Stimulated activated CD4-positive, alpha-beta T cell treated with anti-CD3 and anti-CD28 coated beads, Interleukin-1b, Interleukin-23, amount 100 ng/mL, for 48 hours (primary cell): ENCODE measurements around the gene EYS.

Source experiments
- DNase-seq: peaks from one replicate; pipeline ENCODE4 v3.0.0-alpha.2; 2020

EYS gene

DNA sequence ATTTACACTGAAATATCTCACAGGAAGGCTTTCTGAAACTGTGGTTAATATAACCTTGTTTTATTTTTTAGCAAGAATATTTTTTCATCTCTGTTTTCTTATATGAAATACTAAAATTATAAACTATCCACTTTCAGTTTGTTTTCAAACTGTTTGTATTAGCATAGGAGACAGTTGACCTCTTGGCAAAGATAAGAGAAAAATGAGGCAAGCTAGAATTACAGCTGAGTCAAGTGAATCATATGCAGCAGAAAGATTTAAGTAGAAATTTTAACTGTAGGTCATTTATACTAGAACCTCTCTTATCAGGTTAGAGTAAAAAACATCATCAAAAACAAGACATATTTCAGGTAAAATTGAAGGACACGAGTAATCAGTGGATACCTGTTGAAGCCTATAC lies 1278.8 kb downstream of the EYS start:
- no peak for DNase-seq

DNA sequence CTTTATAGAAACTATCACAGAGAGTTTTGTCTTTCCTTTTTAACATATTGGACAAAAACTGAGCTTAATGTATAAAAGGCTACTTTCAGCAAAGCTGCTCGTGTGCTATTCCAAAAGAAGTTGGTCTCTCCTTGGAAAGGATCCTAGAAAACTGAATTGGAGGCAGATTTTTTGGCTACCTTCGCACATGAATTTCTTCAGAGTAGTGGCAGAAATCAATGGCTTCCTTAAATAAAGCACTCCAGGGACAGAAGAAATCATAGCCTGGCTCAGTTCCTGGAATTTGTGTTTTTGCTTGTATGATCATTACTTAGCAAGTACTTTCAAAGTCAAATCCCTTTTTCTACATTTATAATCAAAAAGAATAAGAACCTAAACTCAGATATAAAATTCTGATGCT lies 1291.1 kb downstream of the EYS start:
- no peak for DNase-seq

DNA sequence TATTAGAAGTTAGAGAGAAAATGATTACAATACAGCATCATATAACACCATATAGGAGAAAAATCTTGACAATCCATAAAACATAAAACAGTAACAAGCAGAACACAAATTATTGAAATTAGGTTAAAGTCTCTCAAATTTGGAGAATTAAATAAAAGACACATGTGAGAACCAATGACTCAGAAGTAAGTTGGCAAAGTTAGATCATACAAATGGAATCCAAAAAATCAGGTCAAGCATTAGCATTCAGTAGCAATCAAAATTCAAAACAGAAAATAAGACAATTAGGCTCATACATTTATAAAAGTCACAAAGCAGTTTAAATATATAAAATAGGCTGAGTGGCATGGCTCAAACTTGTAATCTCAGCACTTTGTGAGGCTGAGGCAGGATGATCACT lies 1295.8 kb downstream of the EYS start:
- no peak for DNase-seq

DNA sequence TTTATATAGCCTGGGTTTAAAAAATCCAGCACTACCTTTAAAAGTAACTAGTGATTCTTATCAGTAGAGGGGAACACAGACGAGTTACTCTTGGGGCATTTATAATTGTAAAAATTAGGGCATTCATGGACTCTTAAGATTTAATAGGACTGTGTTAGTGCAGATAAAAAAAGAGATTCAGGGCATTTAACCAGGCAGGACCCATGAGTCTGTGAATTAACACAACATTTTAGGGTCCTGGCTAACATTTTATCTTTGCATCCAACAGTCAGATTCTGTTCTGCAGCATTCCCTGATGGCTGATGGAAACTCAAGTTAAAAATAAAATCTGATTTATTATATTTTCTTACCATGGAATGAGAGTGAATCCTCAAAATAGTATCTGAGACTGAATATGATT lies 1297.1 kb downstream of the EYS start:
- DNase-seq: no peak

DNA sequence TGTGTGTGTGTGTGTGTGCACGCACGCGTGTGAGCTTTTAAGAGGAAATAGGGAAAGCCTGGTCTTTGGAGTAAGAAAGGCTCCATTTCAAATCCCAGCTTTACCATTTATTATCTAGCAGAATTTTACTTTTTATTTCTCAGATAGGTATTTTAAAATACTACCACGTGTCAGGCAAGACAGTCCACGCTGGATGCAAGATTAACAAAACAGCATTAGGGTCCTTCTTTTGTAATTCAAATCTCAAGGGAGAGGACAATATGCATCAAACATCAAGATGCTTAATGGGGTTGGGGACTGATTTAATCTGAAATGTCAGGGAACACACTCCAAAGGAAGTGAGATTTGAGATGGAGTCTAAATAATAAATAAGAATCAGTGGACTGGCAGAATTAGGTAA lies 1302.6 kb downstream of the EYS start:
- no peak for DNase-seq

DNA sequence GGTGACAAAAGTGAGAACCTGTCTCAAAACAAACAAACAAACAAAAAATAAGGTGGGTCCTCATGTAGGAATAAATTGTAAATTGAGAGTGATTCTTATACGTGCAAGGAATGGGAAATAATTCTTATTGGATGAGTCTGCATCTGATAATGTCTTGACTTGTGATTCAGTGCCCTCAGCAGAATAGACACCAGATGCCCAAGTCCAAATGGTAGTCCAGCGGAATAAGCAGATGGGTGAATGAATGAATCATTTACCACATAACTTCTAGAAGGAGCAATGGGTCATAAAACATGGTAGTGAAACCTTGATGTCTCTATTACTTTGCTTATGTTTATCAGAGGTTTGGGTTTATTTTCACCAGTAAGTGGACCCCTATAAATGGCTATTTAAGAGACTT lies 1323.7 kb downstream of the EYS start:
- no peak for DNase-seq

DNA sequence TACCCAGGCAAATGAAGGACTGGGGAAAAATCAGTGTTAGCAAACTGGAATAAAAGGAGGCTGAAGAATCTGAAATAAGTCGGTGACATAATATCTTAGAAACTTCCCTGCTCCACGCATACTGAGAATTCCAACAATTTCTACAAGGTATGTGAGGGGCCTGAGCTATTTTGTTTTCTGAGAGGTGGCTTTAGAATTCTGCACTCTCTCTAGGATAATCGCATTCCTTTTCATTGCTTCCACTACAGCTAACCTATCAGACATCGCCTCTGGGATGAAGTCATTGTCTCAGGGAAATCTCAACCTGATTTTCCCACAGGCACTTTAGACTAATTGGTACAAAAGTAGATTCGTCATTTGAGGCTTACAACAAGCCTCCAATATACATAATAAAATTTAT lies 1330.6 kb downstream of the EYS start:
- no peak for DNase-seq

DNA sequence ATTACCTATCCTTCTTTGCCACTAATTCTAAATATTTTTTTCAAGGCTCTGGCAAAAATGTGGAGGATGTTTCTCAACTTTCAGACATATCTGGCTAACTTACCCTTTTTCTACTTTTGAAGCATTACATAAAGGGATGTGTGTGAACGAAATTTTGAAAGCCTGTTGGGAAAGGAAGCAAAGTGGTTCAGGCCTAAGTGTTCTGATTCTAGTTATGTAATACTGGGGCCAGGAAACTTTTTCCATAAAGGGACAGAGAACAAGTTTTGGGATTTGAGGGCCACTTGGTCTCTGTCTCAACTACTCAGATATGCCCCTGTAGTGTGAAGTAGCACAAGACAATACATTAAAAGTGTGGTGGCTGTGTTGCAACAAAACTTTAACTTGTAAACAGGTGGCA lies 1349.6 kb downstream of the EYS start:
- DNase-seq: no peak

DNA sequence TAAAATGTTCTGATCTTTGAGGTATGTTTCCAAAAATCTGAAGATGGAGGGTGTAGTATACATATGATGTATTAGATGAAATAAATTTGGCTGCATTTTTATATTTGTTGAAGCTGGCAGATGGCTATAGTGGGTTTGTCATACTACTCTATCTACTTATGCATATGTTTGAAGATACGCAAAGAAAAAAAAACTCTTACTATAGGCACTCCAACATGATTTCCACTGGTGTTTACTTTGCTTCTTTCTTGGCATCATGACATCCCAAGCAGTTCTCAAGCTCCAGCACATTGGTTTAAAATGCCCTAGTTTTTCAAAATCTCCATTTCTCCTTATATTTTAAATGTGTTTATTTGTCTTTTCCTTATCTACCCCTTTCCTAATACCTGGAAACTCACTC lies 1359.6 kb downstream of the EYS start:
- DNase-seq: no peak

DNA sequence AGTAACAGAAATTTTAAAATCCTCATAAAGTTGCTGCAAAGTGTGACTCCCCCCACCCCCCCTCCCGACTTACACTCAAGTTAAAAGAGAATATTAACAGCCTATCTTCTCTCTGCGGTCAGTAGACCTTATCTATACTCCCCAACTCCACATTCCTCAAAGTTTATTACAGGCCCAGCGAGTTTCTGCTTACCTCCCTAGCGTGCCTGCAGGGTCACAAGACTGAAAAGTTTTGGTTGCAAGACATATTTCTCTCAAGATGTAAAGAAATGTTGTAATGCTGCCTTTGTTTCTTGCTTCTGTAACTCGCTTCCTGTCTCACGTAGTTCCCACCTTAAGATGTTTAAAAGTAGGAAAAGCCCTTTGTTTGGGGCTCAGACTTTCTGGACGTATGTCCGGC lies 1371.8 kb downstream of the EYS start:
- no peak for DNase-seq

DNA sequence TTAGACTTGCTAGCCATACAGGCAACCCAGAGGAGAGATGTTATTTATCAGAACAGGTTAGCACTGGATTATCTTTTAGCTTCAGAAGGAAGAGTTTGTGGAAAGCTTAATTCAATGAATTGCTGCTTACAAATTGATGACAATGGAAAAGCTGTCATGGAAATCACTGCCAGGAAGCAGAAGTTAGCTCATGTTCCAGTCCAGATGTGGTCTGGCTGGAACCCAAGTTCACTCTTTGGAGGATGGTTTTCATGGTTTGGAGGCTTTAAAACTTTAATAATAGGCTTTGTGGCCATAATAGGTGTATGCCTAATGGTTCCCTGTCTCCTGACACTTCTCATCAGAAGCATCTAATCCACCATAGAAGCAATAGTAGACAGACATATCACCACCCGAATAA lies 1372.4 kb downstream of the EYS start:
- DNase-seq: no peak

DNA sequence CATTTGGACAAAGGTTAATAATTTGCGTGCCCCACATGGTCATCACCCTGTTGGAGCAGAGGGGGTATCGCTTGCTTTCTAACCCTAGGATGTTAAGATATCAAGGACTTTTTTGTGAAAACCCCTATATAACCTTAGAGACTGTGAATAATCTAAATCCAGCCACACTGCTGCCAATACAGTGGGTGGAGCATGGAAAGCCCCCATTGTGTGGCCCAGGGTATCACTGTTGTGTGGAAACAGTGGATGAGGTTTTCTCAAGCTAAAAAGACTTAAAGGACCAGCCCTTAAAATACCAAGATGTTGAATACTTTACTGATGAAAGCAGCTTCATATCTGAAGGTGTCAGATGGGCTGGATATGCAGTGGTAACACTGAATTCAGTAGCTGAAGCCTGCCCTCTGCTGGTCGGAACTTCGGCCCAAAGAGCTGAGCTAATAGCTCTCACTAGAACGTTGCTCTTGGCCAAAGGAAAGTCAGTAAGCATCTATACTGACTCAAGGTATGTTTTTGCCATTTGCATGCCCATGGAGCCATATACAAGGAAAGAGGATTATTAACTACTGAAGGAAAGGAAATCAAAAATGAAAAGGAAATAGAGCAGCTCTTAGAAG lies 1376.2 kb downstream of the EYS start:
- peak; percentile 34 for DNase-seq

DNA sequence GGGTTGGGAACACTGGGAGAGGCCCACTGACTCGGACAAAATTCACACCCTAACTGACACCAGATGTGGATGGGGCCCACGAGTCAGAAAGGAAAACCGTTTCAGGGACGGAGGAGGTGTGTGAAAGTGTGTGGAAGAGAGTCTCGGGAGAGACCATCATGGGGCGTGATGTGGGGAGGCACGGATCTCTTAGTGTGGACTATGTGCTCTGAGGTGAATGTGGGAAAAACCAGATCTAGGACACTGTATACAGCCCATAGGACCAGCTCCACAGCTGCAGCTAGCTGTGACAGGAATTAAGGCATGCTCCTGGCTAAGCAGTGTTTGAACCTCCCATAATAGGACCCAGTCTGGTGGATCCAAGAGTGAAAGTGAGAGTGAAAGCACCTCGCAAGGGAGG lies 1380.1 kb downstream of the EYS start:
- DNase-seq: no peak

DNA sequence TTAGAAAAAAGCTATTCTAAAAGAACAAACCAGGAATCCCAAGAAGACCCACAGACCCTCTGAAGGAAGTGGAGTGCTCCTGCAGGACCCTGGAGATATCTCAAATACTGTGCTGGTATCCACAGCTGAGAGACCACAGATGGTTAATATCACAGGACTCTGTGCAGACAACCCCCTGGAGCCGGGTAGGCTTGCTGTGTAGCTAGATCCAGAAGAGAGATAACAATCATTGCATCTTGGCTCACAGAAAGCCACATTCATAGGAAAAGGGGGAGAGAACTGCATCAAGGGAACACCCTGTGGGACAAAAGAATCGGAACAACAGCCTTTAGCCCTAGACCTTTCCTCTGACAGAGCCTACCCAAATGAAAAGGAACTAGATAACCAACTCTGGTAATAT lies 1381.9 kb downstream of the EYS start:
- DNase-seq: no peak

DNA sequence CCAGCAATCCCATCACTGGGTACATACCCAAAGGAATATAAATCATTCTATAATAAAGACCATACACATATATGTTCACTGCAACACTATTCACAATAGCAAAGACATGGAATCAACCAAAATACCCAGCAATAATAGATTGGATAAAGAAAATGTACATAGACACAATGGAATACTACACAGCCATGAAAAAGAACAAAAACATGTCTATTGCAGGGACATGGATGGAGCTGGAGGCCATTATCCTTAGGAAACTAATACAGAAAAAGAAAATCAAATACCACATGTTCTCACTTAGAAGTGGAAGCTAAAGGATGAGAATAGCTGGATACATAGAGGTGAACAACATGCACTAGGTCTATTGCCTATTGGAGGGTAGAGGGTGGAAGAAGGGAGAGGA lies 1396.8 kb downstream of the EYS start:
- no peak for DNase-seq

DNA sequence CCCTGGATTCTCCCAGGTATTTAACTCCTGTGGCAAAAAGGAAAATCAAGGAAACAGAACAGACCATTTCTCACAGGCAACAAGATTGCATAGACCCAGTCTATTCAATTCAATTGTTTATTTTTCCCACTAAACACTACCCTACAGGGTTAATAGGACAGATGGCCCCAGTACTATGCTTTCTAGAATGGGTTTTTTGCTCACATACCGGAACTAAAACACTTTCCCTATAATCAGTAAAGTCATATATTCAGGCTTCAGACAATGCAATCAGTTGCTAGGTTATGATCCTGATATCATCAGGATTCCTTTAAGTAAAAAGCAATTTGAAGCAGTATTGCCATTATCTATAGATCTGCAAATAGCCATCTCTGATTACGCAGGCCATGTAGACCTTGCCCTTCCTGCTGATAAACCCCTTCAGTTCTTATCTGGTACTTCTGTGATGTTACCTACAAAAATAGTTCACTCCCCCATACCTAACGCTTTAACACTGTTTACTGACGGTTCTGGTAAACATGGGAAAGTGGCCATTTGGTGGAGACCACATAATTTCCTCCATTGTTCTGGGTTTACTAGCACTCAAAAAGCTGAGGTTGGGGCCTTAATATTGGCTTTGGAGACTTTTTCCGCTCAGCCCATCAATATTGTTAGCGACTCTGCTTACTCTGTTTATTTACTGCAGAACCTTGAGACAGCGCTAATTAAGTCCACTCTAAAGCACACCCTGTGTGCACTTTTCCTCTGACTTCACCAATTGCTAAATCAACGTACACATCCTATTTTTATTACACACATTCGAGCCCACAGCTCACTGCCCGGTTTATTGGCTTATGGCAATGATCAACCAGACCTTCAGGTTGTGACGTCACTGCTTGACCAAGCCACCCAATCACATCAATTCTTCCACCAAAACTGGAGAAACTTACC lies 1405.5 kb downstream of the EYS start:
- no peak for DNase-seq

DNA sequence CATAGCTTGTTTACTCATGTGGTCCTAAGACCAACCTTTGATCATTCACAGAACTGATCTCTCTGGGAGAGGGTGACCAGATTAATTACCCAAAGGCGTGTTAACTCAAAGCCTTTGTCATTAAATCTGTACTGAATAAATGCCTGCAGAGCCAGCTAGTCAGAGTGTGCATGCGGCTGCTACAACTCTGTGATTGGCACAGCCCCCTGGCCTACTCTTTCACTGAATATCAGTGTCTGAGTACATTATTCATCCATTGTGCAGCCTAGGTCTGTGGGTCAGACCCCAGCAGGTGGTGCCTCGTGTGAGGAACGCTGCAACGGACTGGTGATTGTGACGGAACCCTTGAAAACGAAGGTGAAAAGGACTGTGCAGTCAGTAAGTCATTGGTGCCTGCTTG lies 1407.8 kb downstream of the EYS start:
- no peak for DNase-seq

DNA sequence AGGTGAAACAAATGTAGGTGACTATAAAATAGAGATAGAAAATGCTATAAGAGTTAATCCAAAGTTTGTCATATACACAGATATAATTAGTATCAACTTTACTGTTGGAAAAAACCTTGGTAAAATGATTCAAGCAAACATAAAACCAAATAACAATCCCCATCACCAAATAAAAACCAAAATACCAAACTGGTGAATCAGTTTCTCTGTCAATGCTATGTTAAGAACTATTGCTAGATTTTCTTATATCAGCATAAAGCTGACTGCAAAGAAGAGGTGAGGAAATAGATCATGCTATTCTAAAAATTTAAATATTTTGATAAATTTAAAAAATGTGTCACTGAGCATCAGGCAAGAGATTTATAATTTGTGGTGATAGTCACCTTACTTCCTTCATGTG lies 1413.0 kb downstream of the EYS start:
- DNase-seq: no peak

DNA sequence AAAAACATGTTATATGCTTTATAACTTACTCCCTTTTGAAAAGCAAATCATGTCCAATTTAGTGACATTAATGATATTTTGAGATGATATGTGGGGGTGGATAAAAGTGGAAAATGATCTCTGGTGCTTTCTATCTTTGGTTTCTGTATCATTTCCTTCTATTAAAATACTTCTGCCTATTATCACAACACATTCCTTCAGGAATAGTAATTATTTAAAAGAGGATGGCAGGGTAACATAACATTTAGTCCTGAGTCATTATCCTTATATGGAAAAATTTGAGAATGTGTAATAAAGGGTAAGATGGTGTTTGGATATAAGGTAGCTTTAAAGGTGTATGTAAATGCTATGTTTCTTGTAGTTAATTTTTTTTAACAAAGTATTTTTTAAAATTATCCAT lies 1413.7 kb downstream of the EYS start:
- no peak for DNase-seq

DNA sequence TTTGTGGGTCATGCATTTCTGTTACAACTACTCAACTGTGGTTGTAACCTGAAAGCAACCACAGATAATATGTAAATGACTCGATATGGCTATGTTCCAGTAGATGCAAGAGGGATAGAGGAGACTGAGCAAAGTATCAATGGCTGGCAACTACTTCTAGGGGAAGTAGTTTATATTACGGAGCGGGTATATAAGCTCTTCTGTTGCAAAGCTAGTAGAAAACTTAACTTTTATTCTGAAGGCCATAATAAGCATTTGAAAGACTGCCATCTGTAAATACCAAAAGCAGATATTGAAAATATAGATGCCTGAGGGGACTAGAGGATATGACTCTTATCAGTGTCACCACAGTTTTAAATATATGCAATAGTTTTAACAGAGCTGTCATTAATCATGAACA lies 1416.2 kb downstream of the EYS start:
- no peak for DNase-seq

DNA sequence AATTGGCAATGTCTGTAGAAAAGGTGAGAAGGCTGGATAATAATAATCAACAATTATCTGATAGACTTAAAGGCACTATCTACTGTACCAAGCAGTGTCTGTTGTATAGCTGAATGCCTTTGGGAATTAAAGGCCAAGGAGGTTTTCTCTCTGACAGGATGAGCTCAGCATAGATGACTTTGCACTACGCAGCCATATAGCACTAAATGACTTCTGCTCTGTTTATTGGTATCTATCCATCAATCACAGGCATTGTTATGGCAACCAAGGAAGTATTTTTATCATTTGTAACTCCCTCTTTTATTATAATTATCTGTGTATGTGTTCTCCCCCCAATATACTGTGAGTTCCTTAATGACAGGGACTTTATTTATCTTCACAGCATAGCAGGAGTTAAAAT lies 1417.1 kb downstream of the EYS start:
- no peak for DNase-seq

DNA sequence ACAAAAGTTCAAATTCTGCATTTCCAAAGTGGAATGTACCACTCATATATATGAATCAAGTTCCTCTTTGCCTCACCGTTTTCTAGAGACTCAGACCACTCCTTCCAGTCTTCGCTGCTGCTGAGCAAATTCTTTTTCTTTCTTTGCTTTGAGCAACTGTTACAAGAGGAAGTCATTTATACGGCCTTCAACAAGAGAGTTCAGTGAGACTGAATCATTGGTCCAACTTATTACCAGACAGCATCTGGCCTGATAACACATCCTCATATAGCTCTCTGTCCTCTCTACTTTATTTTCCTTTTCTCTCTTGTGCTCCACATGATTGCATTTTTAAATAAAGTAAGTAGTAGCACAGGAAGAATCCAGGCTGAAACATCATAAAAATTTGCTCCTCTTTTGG lies 1418.7 kb downstream of the EYS start:
- DNase-seq: no peak

DNA sequence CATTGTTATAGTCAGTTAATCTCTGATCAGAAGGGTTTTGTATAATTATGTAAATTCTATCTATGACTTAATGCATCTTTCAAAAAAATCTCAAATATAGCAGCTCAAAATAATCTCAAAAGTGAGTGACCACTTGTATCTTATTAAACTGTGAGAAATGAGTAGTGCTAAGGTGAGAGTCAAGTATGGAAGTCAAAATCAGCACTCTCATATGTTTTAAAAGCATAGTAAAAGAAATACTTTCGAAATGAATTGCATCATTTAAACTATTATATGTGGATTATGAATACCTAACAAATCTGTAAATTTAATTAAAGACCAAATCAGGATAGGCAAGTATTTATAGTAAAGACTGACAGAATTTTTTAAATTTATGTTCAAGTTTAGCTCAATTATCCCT lies 1425.9 kb downstream of the EYS start:
- no peak for DNase-seq

DNA sequence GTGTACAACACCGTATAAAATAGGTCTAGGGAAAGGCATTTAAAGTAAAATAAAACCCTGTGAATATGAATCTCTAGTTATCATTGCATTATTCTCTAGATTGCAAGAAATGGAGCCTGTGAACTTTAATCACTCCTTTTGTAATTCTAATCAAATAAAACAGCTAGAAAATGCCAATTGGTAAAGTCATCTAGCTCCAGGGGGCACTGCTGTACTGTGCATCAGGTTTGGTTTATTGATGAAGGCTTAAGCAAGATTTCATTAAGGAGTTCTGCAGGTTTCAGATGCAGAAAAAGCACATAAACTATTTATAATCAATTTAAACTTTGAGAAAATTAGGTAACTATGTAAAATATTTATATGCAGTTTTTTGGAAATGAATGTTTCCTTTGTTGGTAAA lies 1426.5 kb downstream of the EYS start:
- DNase-seq: no peak

DNA sequence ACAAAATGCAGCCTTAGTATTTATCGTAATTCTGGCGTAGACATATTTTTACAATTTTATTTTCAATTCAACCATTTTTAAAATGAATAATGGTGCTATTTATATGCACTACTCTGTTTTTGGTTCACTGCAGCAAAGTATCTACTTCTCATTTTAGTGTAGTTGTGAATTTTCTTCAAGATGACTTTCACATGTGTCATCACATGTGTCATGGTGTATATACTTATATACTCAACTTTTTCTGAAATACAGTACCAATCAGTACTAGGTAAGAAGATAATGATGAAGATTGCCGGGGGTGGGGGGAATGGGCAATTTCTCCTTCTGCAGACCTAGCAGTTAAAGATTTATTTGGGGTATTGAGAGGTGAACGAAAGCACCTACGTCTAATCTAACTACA lies 1436.9 kb downstream of the EYS start:
- no peak for DNase-seq
